H1 (cell line): ENCODE results near the gene ZGRF1. TPM values are rescaled to one million over a fixed set of nuclear protein-coding genes. Genes with fewer than 3 reads are reported as not detected.

Experiments
- CTCF ChIA-PET: fragments of 300-600 bp; sonication (Branson Sonifier 250); formaldehyde crosslinking; loops from one replicate; lab custom pipeline; 2021; ENCODE audit not compliant: partially characterized antibody; lab: Charles Lee
- POLR2A ChIA-PET: fragments of 300-600 bp; sonication (Branson Sonifier 250); formaldehyde crosslinking; loops from one replicate; lab custom pipeline; 2021; ENCODE audit warnings: inconsistent platforms; ENCODE audit not compliant: partially characterized antibody; lab: Charles Lee
- DNase-seq, 2 experiments: peaks; one replicate each; pipeline versions ENCODE4 v3.0.0 to v3.0.0-alpha.2; 2010 to 2022; ENCODE audit warnings: low spot score in 2 of 2, low read depth in 1 of 2, mixed read lengths in 1 of 2
- FAIRE-seq: peaks from 2 replicates; lab custom pipeline; 2011; peaks lifted over from hg19 to GRCh38; lab: Jason Lieb, UNC
- H2AFZ ChIP-seq: 2 replicates; pipeline ENCODE4 v1.8.1; 2012; ENCODE audit warnings: low read length, inconsistent platforms
- H2AK5ac ChIP-seq: 2 replicates; pipeline ENCODE4 v1.6.1; 2013; ENCODE audit warnings: low read depth, low read length
- H2BK120ac ChIP-seq: replicated peaks from 2 replicates; pipeline ENCODE3; 2013; ENCODE audit warnings: low read depth, low read length, inconsistent platforms
- H2BK12ac ChIP-seq: 2 replicates; pipeline ENCODE4 v1.6.1; 2013; ENCODE audit warnings: low read depth, low read length
- H2BK15ac ChIP-seq: 2 replicates; pipeline ENCODE4 v1.6.1; 2013; ENCODE audit warnings: low read length
- H2BK20ac ChIP-seq: 2 replicates; pipeline ENCODE4 v1.6.1; 2013; ENCODE audit warnings: low read length
- H2BK5ac ChIP-seq: 2 replicates; pipeline ENCODE4 v1.6.1; 2013; ENCODE audit warnings: low read depth, low read length
- H3K14ac ChIP-seq: 2 replicates; pipeline ENCODE4 v1.6.1; 2013; ENCODE audit warnings: inconsistent platforms; ENCODE audit not compliant: insufficient read length
- H3K18ac ChIP-seq: 2 replicates; pipeline ENCODE4 v1.6.1; 2013; ENCODE audit warnings: low read length; ENCODE audit errors: extremely low read depth
- H3K23ac ChIP-seq: 2 replicates; pipeline ENCODE4 v1.6.1; 2013; ENCODE audit warnings: inconsistent platforms; ENCODE audit not compliant: insufficient read length
- H3K23me2 ChIP-seq: 2 replicates; pipeline ENCODE4 v1.6.1; 2013; ENCODE audit warnings: low read depth, low read length
- H3K27ac ChIP-seq: 2 replicates; pipeline ENCODE4 v1.6.1; 2011; ENCODE audit warnings: low read depth, low read length, inconsistent platforms
- H3K27me3 ChIP-seq, 4 experiments: replicated peaks in 1 of 4; 1 replicate in 1 of 4; 2 replicates in 3 of 4; pipeline versions ENCODE4 v1.6.1 to v1.8.1; 2011 to 2013; ENCODE audit warnings: low read length in 3 of 4, mild to moderate bottlenecking in 3 of 4, inconsistent platforms in 2 of 4, mixed read lengths in 2 of 4, moderate library complexity in 1 of 4; ENCODE audit not compliant: control insufficient read depth in 3 of 4, insufficient read depth in 3 of 4; ENCODE audit errors: extremely low read depth in 1 of 4
- H3K36me3 ChIP-seq, 4 experiments: 2 replicates each; pipeline versions ENCODE4 v1.6.1 to v1.8.1; 2011 to 2013; ENCODE audit warnings: mild to moderate bottlenecking in 4 of 4, low read length in 3 of 4, moderate library complexity in 2 of 4, control low read depth in 1 of 4, inconsistent platforms in 1 of 4; ENCODE audit not compliant: insufficient read depth in 4 of 4, control insufficient read depth in 2 of 4
- H3K4ac ChIP-seq: replicated peaks from 2 replicates; pipeline ENCODE3; 2013; ENCODE audit warnings: low read length, low read depth, mixed read lengths, inconsistent platforms; ENCODE audit not compliant: insufficient read length
- H3K4me1 ChIP-seq, 4 experiments: replicated peaks in 1 of 4; 1 replicate in 1 of 4; 2 replicates in 3 of 4; pipeline versions ENCODE4 v1.6.1 to v1.8.1; 2011 to 2013; ENCODE audit warnings: low read length in 3 of 4, inconsistent platforms in 2 of 4, mixed read lengths in 1 of 4; ENCODE audit not compliant: insufficient read depth in 4 of 4, control insufficient read depth in 3 of 4
- H3K4me2 ChIP-seq, 2 experiments: 2 replicates each; pipeline versions ENCODE4 v1.6.1 to v1.8.1; 2011 to 2013; ENCODE audit warnings: low read depth in 2 of 2, low read length in 2 of 2, control low read depth in 1 of 2, inconsistent platforms in 1 of 2, mild to moderate bottlenecking in 1 of 2; ENCODE audit not compliant: insufficient read depth in 1 of 2
- H3K4me3 ChIP-seq, 4 experiments: fragments of 200-600, 300-600 bp in 1 of 4; sonication (generic), shearing (Covaris generic), sonication (Bioruptor Twin) in 1 of 4; 2 replicates each; pipeline versions ENCODE4 v1.5.1 to v1.8.1; 2011 to 2016; ENCODE audit warnings: low read length in 4 of 4, low read depth in 3 of 4, control low read depth in 2 of 4, inconsistent platforms in 2 of 4, mild to moderate bottlenecking in 2 of 4, mixed read lengths in 1 of 4, moderate library complexity in 1 of 4; ENCODE audit not compliant: insufficient read depth in 2 of 4; ENCODE audit errors: extremely low read depth in 1 of 4
- H3K56ac ChIP-seq: replicated peaks from 2 replicates; pipeline ENCODE3; 2013; ENCODE audit warnings: low read depth, mild to moderate bottlenecking, mixed read lengths, low read length, inconsistent platforms; ENCODE audit not compliant: insufficient read length
- H3K79me1 ChIP-seq: 2 replicates; pipeline ENCODE4 v1.6.1; 2013; ENCODE audit warnings: low read depth, low read length, control low read depth
- H3K79me2 ChIP-seq, 2 experiments: 2 replicates each; pipeline versions ENCODE4 v1.6.1 to v1.8.1; 2012 to 2013; ENCODE audit warnings: low read length in 2 of 2, mild to moderate bottlenecking in 2 of 2, inconsistent platforms in 1 of 2; ENCODE audit not compliant: insufficient read depth in 2 of 2, control insufficient read depth in 1 of 2
- H3K9ac ChIP-seq, 4 experiments: replicated peaks in 1 of 4; 1 replicate in 1 of 4; 2 replicates in 3 of 4; pipeline versions ENCODE4 v1.6.1 to v1.8.1; 2011 to 2013; ENCODE audit warnings: low read depth in 3 of 4, low read length in 3 of 4, control low read depth in 2 of 4, mild to moderate bottlenecking in 2 of 4, moderate library complexity in 2 of 4, inconsistent platforms in 1 of 4; ENCODE audit errors: extremely low read depth in 1 of 4
- H3K9me3 ChIP-seq, 2 experiments: 2 replicates each; pipeline versions ENCODE4 v1.6.1 to v1.8.1; 2012 to 2013; ENCODE audit warnings: mild to moderate bottlenecking in 2 of 2, moderate library complexity in 2 of 2, control low read depth in 1 of 2, inconsistent platforms in 1 of 2, low read depth in 1 of 2, low read length in 1 of 2, mixed read lengths in 1 of 2; ENCODE audit not compliant: insufficient read depth in 2 of 2
- H4K20me1 ChIP-seq, 2 experiments: replicated peaks in 1 of 2; 2 replicates each; pipeline versions ENCODE3 to v1.8.1; 2011 to 2013; ENCODE audit warnings: inconsistent platforms in 2 of 2, low read length in 2 of 2, mild to moderate bottlenecking in 1 of 2; ENCODE audit not compliant: insufficient read depth in 2 of 2, control insufficient read depth in 1 of 2
- H4K5ac ChIP-seq: 2 replicates; pipeline ENCODE4 v1.6.1; 2013; ENCODE audit warnings: low read length, low read depth, mixed read lengths, inconsistent platforms; ENCODE audit not compliant: insufficient read length
- H4K8ac ChIP-seq: 2 replicates; pipeline ENCODE4 v1.8.0; 2013; ENCODE audit warnings: mild to moderate bottlenecking, moderate library complexity, low read length, inconsistent platforms; ENCODE audit not compliant: insufficient read depth; ENCODE audit errors: extremely low read depth
- H4K91ac ChIP-seq: replicated peaks from 2 replicates; pipeline ENCODE3; 2013; ENCODE audit warnings: low read length, mixed read lengths, inconsistent platforms; ENCODE audit not compliant: insufficient read length
- CBX8 ChIP-seq: fragments of 300-800, 300-1000 bp; sonication (generic); IDR thresholded peaks from 2 replicates; pipeline ENCODE4 v1.7.1; 2016; ENCODE audit warnings: low read depth, low read length, borderline replicate concordance
- GTF2F1 ChIP-seq: IDR thresholded peaks from 2 replicates; pipeline ENCODE4 v1.6.1; 2012; ENCODE audit warnings: low read depth, low read length, improper control_type of control experiment, borderline replicate concordance
- HDAC2 ChIP-seq, 2 experiments: fragments of 300-600 bp in 1 of 2; sonication (generic) in 1 of 2; IDR thresholded peaks; 2 replicates each; pipeline ENCODE4 v1.6.1; 2011 to 2012; ENCODE audit warnings: low read depth in 2 of 2, low read length in 2 of 2, mild to moderate bottlenecking in 2 of 2, moderate library complexity in 2 of 2, borderline replicate concordance in 1 of 2, inconsistent platforms in 1 of 2
- KDM4A ChIP-seq: IDR thresholded peaks from one replicate; pipeline ENCODE4 v1.7.1; 2012; ENCODE audit warnings: low read depth, mild to moderate bottlenecking, moderate library complexity, low read length, inconsistent platforms; ENCODE audit not compliant: severe bottlenecking
- KDM5A ChIP-seq: fragments of 200-600 bp; IDR thresholded peaks from 2 replicates; pipeline ENCODE4 v1.7.1; 2012; ENCODE audit warnings: mild to moderate bottlenecking, low read length, inconsistent platforms, mixed read lengths
- PHF8 ChIP-seq: fragments of 200-600 bp; sonication (generic); conservative IDR thresholded peaks from 2 replicates; pipeline ENCODE4 v1.7.1; 2012; ENCODE audit warnings: low read depth, mild to moderate bottlenecking, inconsistent platforms, low read length, moderate library complexity
- RXRA ChIP-seq: IDR thresholded peaks from 2 replicates; pipeline ENCODE4 v1.6.1; 2011; ENCODE audit warnings: low read depth, mild to moderate bottlenecking, low read length, moderate library complexity; ENCODE audit not compliant: insufficient read depth
- USF2 ChIP-seq: IDR thresholded peaks from 2 replicates; pipeline ENCODE4 v1.6.1; 2011; ENCODE audit warnings: low read length, improper control_type of control experiment
- WGBS, 2 experiments: shearing (Covaris generic) in 1 of 2; methylation state at CpG; one replicate each; pipeline versions ENCODE4 v1.1.6 to v1.1.7; 2013 to 2015; ENCODE audit warnings: low lambda C conversion rate in 2 of 2, mixed read lengths in 2 of 2, inconsistent platforms in 1 of 2, low coverage in 1 of 2, missing lambda C conversion rate in 1 of 2; ENCODE audit not compliant: insufficient replicate concordance in 2 of 2, insufficient coverage in 1 of 2, insufficient read length in 1 of 2; ENCODE audit errors: extremely low coverage in 1 of 2, missing lambda C conversion rate in 1 of 2; 5-methylcytosine and 5-hydroxymethylcytosine counted together
- polyA plus RNA-seq, 7 experiments: library from polyadenylated mRNA; depleted of rRNA in 3 of 7; stranded (reverse) in 5 of 7; unstranded in 2 of 7; fragments of >200 nt in 5 of 7; fragments of 200-250 nt in 2 of 7; gene quantifications; 1 replicate in 5 of 7; 2 replicates in 1 of 7; 4 replicates in 1 of 7; pipeline versions ENCODE4 v1.2.1 to v1.2.3, GENCODE V29; 2011 to 2013; ENCODE audit warnings: missing spikeins in 2 of 7, mixed read lengths in 2 of 7
- total RNA-seq: library from RNA; stranded (reverse); fragmentation: NEBNext Ultra II Directional; extraction: Animal tissue kit (Norgen Biotek cat#: 25700); gene quantifications from 2 replicates; pipeline ENCODE4 v1.2.1, GENCODE V29; 2021

Gene ZGRF1
- total and polyA plus RNA-seq, 2 of the 8 experiments (the other 6 are each of a cell fraction or from before 2014, with no cell fraction given): 12.0 to 44.6 TPM

- Histone ChIP-seq H2BK15ac (no peak overlapping the region), H3K56ac (peak overlapping the region; percentile 18), H3K4ac (peak overlapping the region; percentile 76), H3K4me2 (peak overlapping the region; percentile 44 to 55), H3K79me1 (peaks cover 4% of the 10 kb centered on the region; the same call in 1 of the 2 replicates), H2BK5ac (peak overlapping the region; percentile 77; the same call in 1 of the 2 replicates), H3K27ac (peak overlapping the region; percentile 95), H4K8ac (no peak overlapping the region), H4K20me1 (no peaks in the 10 kb centered on the region), H3K9ac (peak overlapping the region; percentile 92 to 99 (median 98)), H3K27me3 (no peaks in the 10 kb centered on the region), H2AFZ (no peak overlapping the region), H2BK120ac (no peak overlapping the region), H3K4me1 (peaks cover 0 to 8% (median 1%) of the 10 kb centered on the region in 4 experiments; a peak in 2 of 7 replicates), H2AK5ac (no peak overlapping the region), H4K5ac (peak overlapping the region; percentile 86), H3K4me3 (peak overlapping the region; percentile 94 to 100 (median 100)), H3K23ac (no peak overlapping the region), H3K36me3 (peaks cover 9 to 45% (median 25%) of the 10 kb centered on the region in 4 experiments; a peak in 6 of 8 replicates), H3K9me3 (no peaks in the 10 kb centered on the region), H3K14ac (peak overlapping the region; percentile 99), H3K18ac (peak overlapping the region; percentile 66; the same call in 1 of the 2 replicates), H3K79me2 (peaks cover under 1 to 52% of the 10 kb centered on the region in 2 experiments; a peak in 2 of 4 replicates), H2BK12ac (no peak overlapping the region), H2BK20ac (no peak overlapping the region), H4K91ac (no peak overlapping the region), H3K23me2 (peaks cover 2% of the 10 kb centered on the region; the same call in 1 of the 2 replicates)
- 0% methylated on average over 6 of the region's 6 CpGs; no CpG with 5 or more reads in 1 of the 2 experiments for WGBS, 2 experiments
- FAIRE-seq: no peak
- CTCF ChIA-PET: interaction anchor here (0.6 to 3.8 kb wide), 12 partner anchors 9 to 292 kb away, joined by 3 to 17 read pairs (median 4); partner anchors contain the start of gene LARP7
- no peak for DNase-seq
- POLR2A ChIA-PET: interaction anchor here (0.8 to 9.8 kb wide), 34 partner anchors 11 to 300 kb away, joined by 3 to 612 read pairs (median 12); partner anchors contain the start of genes LARP7 and ZGRF1
- TF ChIP-seq CBX8 (no peak), HDAC2 (IDR thresholded peaks at IDR 0.05; ENCODE audit: borderline replicate concordance in 1 of 2, low read depth in 2 of 2, low read length in 2 of 2) (no peak), KDM5A (no peak), KDM4A (no peak), RXRA (no peak), PHF8 (no peak), GTF2F1 (no peak; the same call in 1 of the 2 replicates), USF2 (no peak; the same call in 1 of the 2 replicates)
These were observed 10.2 kb upstream of the ZGRF1 start for GRCh38 chr4:112646632-112647537.
